ENCODE results near the gene RIPK4.
"Not testable (repeated sequence)": the region's sequence is repeated elsewhere in the genome, so short reads cannot be mapped to it uniquely, and the experiment has no call there.

The RIPK4 gene

GRCh38 chr21:41794600-41794999, 27.7 kb upstream of the RIPK4 start:
- DNase-seq: no peak

DNA sequence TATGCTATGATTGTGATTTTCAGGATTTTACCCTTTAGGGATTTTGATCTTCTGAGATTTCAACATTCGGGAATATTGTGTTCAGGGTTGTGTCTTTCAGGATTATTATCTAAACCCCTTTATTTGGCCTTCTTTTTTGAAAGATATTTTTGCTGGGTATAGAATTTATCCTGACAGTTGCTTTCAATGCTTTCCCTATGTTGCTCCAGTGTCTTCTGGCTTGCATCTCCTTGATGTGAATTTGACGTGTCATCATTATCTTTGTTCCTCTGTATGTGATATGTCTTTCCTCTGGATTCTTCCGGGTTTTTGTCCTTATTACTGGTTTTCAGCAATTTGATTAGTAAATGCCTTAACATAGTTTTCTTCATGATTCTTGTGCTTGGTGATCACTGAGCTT, 25.9 kb upstream of the RIPK4 start:
- DNase-seq: no peak

- no peak for DNase-seq
These were observed 19.7 kb upstream of the RIPK4 start for GRCh38 chr21:41786509-41786987.

- not testable (repeated sequence) for DNase-seq
These were observed 18.4 kb upstream of the RIPK4 start for GRCh38 chr21:41785262-41785661.

- no peak for DNase-seq
These were observed 17.7 kb upstream of the RIPK4 start for GRCh38 chr21:41784456-41785102.

DNA sequence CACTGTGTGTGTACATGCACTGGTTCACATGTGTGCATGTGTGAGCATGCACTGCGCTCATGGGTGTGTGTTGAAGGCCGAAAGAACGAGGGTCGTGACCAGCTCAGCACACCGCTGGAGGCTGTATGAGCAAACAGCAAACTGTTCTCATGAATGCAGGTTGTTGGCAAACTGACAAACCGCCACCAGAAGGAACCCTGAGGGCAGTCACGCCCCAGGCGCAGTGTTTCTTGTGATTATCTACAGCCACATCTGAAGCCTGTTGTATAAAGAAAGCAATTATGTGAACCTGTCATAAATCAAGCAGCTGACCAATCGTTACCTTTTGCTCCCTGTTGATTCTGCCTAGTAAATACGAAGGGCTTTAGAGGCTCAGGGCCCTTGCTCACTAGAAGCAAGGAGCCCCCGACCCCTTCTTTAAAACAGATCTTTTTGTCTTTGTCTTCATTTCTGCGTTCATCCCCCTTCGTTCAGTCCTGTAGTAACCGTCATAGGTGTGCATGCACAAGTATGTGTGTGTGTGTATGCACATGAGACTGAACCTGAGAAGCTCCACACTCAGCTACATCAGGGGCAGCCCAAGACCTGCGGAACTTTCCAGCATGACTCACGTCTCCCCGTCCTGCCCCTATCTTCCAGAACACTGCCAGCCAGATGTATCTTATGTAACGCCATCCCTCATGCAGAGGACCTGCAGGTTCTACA, 16.8 kb upstream of the RIPK4 start:
- DNase-seq: no peak

GRCh38 chr21:41781050-41781410, 14.2 kb upstream of the RIPK4 start:
- no peak for DNase-seq

DNA sequence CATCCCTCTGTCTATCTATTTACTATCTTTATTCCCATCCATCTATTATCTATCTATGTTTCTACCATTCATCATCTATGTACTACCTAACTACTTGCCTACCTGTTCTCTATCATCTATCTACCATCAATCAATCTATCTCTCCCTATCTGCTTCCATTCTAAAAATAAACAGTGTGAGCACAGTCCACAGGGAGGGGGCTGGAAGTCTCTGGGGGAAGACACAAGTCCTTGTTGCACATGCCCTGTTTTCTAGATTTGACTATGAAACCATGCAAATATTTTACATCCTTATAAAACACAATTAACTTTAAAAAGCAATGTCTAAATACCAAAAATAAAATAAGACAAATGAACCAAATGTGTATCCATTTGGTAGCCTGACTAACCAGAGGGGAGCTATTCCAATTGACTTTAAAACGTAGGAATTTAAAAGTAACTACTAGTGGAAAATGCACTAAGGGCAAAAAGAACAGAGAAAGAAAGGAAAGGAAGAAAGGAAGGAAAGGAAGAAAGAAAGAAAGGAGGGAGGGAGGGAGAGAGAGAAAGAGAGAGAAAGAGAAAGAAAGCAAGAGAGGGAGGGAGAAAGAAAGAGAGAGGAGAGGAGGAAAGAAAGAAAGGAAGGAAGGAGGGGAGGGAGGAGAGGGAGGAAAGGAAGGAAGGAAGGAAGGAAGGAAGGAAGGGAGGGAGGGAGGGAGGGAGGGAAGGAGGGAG, 13.6 kb upstream of the RIPK4 start:
- no peak for DNase-seq

DNA sequence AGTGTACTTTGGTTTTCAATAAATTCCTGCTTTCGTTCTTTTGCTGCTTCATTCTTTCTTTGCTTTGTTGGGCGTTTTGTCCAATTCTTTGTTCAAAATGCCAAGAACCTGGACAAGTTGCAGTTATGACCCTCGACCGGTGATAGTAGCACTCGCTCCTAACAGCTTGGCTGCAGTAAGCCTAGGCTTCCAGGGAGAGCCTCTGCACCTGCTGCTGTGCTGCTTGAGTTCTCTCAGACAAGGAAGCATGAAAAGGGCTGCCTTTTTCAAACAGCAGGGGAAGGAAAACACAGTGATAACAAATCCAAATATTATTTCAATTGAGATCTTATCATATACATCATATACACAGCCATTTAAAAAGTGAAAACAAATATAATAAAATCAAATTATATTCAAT, 12.8 kb upstream of the RIPK4 start:
- no peak for DNase-seq

GRCh38 chr21:41778930-41779600, 12.2 kb upstream of the RIPK4 start:
- DNase-seq: no peak

- DNase-seq: peak; percentile 38
These were observed 11.3 kb upstream of the RIPK4 start for GRCh38 chr21:41777951-41778815.

DNA sequence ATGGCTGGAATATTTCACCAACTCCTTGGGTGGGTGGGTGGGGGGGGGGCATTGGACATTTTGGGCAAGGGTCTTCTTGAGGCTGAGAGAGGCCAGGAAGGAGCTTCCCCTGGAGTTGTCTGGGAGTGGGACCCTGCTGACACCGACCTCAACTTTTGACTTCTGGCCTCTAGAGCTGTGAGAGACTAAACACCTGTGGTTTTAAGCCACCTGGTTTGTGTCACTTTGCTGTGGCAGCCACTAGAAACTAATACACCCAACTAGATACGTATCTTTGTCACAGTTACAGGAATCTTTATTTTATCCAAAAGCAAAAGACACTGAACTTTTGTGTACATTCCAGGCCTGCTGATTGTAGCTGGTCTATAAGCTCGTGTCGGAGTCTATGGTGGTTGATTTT, 9.9 kb upstream of the RIPK4 start:
- DNase-seq: no peak

- DNase-seq: no peak
These were observed 8.3 kb upstream of the RIPK4 start for GRCh38 chr21:41775149-41775472.

DNA sequence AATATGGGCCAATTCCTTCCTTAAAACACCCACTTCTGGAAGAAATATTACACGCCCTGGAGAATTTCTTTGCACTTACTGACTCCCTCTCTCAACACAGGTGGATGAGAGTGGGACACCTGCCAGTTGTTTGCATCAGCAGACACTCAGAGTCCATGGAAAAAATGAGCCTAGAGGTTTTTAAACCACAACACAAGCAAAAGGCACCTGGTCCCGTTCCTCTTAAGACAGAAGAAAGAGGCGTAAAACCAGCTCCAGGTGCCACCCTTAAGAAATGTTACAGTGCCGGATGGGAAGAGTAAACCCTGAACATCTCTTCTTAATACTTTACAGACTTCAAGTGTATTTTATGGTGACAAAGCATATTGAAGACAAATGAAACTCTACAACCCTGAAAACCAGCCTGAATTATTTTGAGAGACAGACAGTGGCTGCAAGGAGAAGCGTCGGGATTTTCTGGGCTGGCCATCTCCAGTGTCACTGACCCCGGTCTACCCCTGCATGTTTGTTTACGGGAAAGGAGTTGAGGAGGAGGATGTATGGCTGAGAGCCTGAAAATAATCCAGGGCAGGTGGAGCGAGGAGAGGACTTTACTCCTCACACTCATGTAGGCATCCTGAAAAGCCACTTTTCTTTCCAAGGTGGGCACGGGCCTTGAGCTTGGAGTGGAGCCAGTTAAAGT, 7.8 kb upstream of the RIPK4 start:
- DNase-seq: no peak

DNA sequence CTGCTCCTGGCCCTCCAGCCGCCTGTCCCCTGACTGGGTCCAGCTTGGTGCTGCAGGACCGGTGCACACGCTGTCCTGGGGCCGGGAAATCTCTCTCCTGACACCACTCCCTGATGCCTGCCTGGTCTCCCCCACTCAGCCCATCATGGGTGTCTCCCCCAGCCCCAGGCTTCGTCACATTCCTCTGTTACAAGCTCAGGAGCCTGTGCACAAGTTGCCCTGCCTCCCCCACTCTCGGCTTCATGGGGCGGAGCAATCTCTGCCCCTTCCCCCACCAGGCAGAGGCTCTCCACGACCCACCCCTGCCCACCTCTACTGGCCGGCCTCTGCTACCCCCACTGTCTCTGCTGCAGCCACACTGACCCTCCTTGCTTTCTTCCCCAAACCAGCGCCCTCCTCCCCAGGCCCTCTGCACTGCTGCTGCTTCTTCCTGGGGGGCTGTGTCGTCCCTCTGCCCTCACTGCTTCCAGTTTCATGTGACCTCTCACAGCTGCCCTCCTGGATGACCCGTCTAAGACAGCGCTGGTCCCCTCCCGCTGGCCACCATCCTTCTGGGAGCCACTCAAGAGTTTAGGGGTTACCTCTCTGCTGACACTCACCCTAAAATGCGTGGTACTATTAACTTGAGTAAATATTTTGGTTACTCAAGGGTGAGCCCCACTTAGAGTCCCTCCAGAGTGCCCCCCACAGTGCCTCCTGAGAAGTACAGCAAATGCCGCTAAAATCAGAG, 5.7 kb upstream of the RIPK4 start:
- no peak for DNase-seq

- no peak for DNase-seq
These were observed 4.7 kb upstream of the RIPK4 start for GRCh38 chr21:41771625-41771945.

- no peak for DNase-seq
These were observed 4.2 kb upstream of the RIPK4 start for GRCh38 chr21:41770901-41771624.

GRCh38 chr21:41769933-41770332, 3.1 kb upstream of the RIPK4 start:
- DNase-seq: no peak

DNA sequence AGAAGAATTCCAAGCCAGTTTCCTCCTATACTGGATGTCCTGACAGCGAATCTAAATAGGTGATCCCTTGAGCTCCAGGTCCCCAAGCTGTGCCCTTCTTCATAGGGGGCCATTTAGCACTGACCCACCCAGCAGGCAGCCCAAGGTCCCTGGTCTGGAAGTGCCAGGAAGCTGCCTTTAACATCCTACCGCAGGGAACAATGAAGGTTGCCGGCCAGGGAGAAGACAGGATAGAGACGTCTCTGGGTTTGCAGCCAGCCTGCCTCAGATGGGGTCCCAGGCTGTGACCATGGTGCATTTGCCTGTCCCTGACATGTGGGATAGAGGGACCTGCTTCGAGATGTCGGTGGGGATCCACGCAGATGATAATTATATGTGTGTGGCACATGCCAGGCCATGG, 2.7 kb upstream of the RIPK4 start:
- DNase-seq: no peak

DNA sequence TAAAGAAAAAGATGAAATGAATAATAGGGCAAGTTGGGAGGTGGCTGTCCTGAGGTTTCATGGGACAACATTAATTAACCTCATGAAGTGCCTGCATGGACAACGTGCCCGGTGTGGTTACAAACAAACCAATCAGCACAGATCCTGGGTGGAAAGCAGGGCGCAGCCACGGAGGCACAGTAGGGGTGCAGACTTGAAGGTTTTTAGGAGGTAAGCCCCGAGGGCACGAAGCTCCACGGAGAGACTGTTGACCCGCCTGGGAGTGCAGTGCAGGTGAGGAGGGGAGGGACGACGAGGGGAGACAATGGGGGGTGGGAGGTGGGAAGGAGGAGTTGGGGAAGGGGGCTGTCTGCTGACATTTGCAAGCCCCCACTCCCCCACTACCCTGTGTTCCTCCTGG, 2.3 kb upstream of the RIPK4 start:
- no peak for DNase-seq
